ENCODE measurements around the gene GLRX.
"Not testable (repeated sequence)": the region's sequence is repeated elsewhere in the genome, so short reads cannot be mapped to it uniquely, and the experiment has no call there.

DNA sequence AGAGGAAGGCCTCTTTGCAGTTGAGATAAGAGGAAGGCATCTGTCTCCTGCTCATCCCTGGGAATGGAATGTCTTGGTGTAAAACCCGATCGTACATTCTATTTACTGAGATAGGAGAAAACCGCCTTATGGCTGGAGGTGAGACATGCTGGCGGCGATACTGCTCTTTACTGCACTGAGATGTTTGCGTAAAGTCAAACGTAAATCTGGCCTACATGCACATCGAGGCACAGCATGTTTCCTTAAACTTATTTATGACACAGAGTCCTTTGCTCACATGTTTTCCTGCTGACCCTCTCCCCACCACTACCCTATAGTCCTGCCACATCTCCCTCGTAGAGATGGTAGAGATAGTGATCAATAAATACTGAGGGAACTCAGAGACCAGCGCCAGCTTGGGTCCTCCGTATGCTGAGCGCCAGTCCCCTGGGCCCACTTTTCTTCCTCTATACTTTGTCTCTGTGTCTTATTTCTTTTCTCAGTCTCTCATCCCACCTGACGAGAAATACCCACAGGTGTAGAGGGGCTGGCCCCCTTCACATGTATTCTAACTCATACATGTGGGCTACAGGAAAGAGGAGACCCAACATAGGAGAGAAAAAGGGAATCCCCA, 11.0 kb downstream of the GLRX start:
- TF ChIP-seq POLR2A (IDR thresholded peaks at IDR 0.05) = not testable (repeated sequence)
- TF ChIP-seq, protein P1, sequence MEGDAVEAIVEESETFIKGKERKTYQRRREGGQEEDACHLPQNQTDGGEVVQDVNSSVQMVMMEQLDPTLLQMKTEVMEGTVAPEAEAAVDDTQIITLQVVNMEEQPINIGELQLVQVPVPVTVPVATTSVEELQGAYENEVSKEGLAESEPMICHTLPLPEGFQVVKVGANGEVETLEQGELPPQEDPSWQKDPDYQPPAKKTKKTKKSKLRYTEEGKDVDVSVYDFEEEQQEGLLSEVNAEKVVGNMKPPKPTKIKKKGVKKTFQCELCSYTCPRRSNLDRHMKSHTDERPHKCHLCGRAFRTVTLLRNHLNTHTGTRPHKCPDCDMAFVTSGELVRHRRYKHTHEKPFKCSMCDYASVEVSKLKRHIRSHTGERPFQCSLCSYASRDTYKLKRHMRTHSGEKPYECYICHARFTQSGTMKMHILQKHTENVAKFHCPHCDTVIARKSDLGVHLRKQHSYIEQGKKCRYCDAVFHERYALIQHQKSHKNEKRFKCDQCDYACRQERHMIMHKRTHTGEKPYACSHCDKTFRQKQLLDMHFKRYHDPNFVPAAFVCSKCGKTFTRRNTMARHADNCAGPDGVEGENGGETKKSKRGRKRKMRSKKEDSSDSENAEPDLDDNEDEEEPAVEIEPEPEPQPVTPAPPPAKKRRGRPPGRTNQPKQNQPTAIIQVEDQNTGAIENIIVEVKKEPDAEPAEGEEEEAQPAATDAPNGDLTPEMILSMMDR (IDR thresholded peaks at IDR 0.05) = not testable (repeated sequence)

Data from Peyer's patch (tissue), 4 donors.